Skin of body (tissue), 2 donors: ENCODE measurements around the gene TDRD10. TPM values are rescaled to one million over a fixed set of nuclear protein-coding genes. Genes with fewer than 3 reads are reported as not detected.

Source experiments
- DNase-seq: peaks from one replicate; lab custom pipeline; 2025; lab: John Stamatoyannopoulos, UW
- total RNA-seq: library from RNA; depleted of rRNA; stranded (reverse); fragments of >200 nt; gene quantifications from one replicate; pipeline ENCODE4 v1.2.3, GENCODE V29; 2014

TDRD10 gene
- total RNA-seq, 1 donor from 2014 or later = 0.69 TPM

DNA sequence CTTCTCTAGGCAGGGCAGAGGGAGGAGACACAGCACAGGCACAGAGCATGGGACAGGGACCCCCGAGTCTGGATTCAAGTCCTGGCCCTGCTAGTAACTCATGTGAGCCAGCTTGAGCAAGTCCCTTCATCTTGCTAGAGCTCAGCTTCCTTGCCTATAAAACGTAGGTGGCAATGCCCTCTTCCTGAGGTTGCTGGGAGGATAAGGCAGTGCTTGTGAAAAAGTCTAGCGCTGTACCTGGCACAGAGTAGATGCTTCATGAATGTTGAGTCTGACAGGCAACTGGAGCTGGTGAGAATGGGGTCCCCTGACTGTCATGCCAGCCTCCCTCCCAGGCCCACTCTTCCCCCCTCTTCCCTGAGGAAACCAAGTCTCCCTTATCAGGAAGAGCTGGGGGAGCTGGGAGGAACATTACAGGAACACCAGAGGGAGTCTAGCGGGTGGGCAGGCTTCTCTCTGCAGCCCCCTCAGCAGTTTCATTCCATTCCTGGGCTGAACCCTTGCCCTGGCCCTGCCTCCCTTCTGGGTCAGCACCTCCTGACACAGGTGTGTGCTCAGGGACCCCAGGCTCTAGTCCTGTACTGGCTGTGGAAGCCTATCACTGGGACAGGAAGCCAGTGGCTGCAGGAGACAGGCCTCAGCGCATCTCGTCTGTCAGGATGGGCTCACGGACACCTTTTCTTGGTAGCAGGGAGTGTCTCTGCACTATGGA, 75.5 kb downstream of the TDRD10 start:
- no peak for DNase-seq

DNA sequence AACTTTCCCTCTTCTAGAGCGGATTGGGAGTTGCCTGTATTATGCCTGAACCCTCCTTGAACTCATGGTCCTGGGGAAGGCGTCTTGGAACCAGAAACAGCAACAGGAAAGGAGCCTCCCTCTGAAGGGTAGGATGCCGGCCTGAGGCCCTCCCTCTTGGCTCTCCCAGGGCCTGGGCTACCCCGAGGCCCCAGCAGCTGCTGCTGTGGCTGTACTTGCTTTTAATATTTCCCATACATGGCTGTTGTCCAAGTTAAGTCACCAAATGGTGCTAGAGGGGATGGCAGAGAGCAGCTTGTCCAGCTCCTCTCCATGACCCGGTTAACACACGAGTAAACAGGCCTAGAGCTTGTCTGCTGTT, 76.0 kb downstream of the TDRD10 start:
- no peak for DNase-seq

- no peak for DNase-seq
Observed at GRCh38 chr1:154579374-154579773, 77.4 kb downstream of the TDRD10 start.

DNA sequence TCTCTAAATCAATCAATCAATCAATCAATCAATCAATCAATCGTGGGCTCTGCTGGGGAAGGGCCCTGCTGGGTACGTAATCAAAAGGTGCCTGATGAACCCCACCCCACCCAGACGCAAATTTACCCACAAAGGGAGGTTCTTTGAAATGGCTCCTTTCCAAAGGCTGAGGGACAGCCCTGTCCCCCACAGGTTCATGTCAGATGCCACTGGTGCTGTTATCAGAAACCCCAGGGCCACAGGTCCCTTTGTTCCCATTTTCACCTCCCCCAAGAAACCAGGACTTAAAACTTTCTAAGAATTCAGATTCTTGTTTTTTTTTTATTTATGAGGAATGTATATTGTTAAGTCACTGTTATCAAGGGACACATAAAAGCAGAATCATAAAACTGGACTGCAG, 79.7 kb downstream of the TDRD10 start:
- DNase-seq = no peak

DNA sequence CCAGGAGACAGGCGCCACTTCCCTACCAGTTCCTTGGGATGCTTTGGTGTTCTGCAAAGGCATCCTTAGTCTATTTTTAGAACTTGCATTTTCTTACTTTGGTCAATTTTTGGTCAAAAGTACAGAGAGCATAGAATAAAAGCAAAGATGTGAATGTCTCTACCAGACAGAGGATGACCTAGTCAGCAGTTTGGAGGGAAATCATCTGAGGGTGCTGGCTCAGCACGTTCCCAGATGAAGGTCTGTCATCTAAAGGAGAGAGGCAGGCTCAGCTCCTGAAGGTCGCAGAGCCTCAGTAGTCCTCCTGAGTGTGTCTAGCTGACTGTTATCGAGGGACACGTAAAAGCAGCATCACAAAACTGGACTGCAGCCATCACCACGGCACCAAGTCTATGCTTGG, 80.9 kb downstream of the TDRD10 start:
- no peak for DNase-seq

DNA sequence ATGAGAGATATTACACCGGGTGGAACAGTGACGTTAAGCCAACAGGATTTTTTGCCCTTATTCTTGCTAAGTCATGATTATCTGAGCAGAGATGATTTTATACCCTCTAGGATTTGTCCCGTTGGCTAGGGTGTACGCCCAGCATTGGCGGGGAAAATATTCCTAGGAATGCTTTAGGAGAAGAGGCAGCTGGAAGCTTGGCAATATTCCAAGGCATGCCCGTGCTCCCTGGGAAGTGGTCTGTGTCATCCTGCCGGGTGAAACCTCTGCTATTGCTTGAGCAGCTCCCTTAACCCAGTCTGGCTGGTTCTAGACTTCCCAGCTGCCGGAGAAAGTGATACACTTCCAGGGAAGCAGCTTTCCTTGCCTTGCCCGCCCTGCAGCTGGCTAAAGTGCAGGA, 81.8 kb downstream of the TDRD10 start:
- no peak for DNase-seq

DNA sequence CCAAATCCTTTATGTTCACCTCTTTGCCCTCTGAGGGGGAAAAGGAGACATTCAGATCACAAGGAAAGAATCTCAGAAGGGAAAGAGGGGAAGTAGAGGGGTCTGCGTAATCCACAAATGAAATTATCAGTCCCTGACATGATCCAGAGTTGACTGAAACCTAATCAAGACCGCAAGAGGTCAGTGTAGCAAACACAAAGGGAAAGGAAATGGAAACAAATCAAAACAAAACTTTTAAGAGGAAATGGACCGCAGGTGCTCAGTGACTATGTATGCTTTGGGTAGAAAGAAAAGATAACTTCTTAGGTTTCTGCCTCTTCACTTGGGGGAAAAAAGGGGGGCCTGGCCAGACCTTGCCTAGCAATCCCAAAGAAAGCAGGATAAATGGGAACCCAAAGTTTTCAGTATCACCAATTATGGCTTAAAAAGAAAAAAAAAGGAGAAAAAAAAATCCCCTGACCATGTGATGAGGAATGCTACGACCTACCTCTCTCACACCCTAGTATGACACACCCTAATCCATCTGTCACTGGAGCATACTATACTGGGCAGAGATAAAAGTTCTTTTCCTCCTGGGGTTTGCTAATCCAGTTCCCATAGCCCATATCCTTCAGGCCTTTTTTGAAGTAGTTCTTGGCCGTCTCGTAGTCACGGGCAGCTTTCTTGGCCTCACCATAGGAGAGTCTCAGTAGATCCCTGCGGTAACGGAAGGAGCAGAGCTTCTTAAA, 82.4 kb downstream of the TDRD10 start:
- no peak for DNase-seq

- DNase-seq = no peak
Observed at GRCh38 chr1:154586231-154586630, 84.2 kb downstream of the TDRD10 start.

DNA sequence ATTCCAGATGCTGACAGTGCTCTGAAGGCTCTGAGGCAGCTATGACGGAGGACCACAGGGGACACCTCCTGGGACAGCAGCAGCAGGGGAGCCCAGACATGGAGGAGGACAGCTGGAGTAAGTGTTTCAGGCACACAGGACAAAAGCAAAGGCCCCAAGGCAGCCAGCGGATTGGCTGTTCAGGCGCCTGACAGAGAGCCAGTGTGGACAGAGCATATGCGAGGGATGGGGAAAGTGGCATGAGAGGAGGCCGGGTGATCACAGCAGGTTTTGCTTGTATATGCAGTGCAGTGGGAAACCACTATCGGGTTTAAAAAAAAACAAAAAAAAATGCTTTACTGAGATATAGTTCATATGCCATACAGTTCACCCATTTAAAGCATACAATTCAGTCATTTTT, 84.6 kb downstream of the TDRD10 start:
- DNase-seq = no peak

- DNase-seq = no peak
Observed at GRCh38 chr1:154589780-154590179, 87.8 kb downstream of the TDRD10 start.

GRCh38 chr1:154590756-154591155, 88.7 kb downstream of the TDRD10 start:
- no peak for DNase-seq

DNA sequence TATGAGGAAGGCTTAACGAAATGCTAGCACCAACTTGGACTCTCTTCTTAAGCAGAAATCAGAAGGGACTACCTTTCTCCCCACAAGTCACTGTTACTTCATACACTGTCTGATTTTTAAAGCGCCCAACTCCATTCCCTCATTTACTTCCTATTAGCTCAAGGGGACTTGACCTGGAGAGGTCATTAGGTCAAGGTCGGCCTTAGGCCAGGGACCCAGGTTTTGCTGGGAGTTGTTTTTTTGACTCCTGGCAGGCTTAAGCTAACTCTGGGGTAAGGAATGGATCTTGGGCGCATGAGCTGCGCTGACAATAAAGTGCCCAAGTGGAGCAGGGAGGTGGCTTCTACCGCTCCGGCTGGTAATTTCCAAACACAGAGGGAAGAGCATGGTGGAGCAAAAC, 89.2 kb downstream of the TDRD10 start:
- DNase-seq = no peak

DNA sequence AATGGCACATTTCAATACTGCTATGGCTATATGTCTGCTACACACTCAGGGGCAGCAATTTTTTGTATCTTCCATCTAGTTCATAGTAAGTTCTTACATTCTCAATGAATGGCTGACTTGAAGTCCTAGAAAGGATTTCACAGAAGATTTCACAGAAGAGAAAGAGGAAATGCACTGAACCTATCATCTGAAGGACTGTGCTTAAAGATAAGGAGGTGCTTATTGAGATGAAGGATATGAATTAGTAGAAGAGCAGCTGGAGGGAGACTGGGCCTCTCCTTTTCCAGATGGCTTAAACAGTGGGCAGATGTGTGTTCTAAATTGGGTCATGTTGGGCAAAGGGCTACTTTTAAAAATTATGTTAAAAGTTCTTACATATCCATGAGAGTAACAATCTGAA, 91.4 kb downstream of the TDRD10 start:
- no peak for DNase-seq

DNA sequence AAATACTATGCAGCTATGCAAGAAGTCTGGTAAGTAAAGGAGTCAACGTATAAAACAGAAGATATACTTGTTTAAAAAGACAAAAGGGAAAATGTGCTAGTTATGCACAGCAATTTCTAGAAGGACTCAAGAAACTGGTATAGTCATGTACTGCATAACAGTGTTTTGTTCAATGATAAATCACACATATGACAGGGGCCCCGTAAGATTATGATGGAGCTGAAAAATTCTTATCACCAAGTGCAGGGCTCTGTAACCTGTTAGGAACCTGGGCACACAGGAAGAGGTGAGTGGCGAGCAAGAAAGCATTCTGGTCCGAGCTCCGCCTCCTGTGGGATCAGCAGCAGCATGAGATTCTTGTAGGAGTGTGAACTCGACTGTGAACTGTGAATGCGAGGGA, 92.8 kb downstream of the TDRD10 start:
- no peak for DNase-seq

GRCh38 chr1:154595621-154596020, 93.6 kb downstream of the TDRD10 start:
- no peak for DNase-seq

Other genes starting within 250 kb of the TDRD10 start
- 46.8 TPM for gene HAX1, start 229.6 kb upstream of the TDRD10 start, total RNA-seq
- 0.20 TPM for gene AQP10, start 181.1 kb upstream of the TDRD10 start, total RNA-seq
- 40.4 TPM for gene ATP8B2, start 176.7 kb upstream of the TDRD10 start, total RNA-seq
- 10.0 TPM for gene IL6R, start 96.9 kb upstream of the TDRD10 start, total RNA-seq
- 5.4 TPM for gene SHE, start 193 bp downstream of the TDRD10 start, total RNA-seq
- gene UBE2Q1, start 56.4 kb downstream of the TDRD10 start, total RNA-seq = 17.8 TPM
- 0.79 TPM for gene CHRNB2, start 65.6 kb downstream of the TDRD10 start, total RNA-seq
- 69.8 TPM for gene ADAR, start 106.0 kb downstream of the TDRD10 start, total RNA-seq